Measurements from ENCODE around the gene FAM24A.

- TF ChIP-seq, protein P1, sequence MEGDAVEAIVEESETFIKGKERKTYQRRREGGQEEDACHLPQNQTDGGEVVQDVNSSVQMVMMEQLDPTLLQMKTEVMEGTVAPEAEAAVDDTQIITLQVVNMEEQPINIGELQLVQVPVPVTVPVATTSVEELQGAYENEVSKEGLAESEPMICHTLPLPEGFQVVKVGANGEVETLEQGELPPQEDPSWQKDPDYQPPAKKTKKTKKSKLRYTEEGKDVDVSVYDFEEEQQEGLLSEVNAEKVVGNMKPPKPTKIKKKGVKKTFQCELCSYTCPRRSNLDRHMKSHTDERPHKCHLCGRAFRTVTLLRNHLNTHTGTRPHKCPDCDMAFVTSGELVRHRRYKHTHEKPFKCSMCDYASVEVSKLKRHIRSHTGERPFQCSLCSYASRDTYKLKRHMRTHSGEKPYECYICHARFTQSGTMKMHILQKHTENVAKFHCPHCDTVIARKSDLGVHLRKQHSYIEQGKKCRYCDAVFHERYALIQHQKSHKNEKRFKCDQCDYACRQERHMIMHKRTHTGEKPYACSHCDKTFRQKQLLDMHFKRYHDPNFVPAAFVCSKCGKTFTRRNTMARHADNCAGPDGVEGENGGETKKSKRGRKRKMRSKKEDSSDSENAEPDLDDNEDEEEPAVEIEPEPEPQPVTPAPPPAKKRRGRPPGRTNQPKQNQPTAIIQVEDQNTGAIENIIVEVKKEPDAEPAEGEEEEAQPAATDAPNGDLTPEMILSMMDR (IDR thresholded peaks at IDR 0.05), result no peak
- TF ChIP-seq EP300 (IDR thresholded peaks at IDR 0.05), result no peak
Observed at GRCh38 chr10:122911889-122912484, 1.6 kb downstream of the FAM24A start.

Measured in tibial nerve (tissue), 4 donors.